HUES48 (cell line): ENCODE data around the gene ADAMTS6.

Experiments used
- H3K27ac ChIP-seq: one replicate; pipeline ENCODE4 v1.7.0; 2013; ENCODE audit warnings: low read depth, low read length, inconsistent platforms
- H3K27me3 ChIP-seq: 2 replicates; pipeline ENCODE4 v1.6.1; 2013; ENCODE audit warnings: mild to moderate bottlenecking, low read length; ENCODE audit not compliant: control insufficient read depth, insufficient read depth
- H3K36me3 ChIP-seq: 2 replicates; pipeline ENCODE4 v1.6.1; 2013; ENCODE audit warnings: low read length; ENCODE audit not compliant: control insufficient read depth, insufficient read depth
- H3K4me1 ChIP-seq: 2 replicates; pipeline ENCODE4 v1.6.1; 2013; ENCODE audit warnings: mild to moderate bottlenecking, low read length; ENCODE audit not compliant: control insufficient read depth, insufficient read depth
- H3K4me3 ChIP-seq: 2 replicates; pipeline ENCODE4 v1.5.1; 2013; ENCODE audit warnings: mild to moderate bottlenecking, low read depth, low read length
- H3K9ac ChIP-seq: 2 replicates; pipeline ENCODE4 v1.6.1; 2013; ENCODE audit warnings: mild to moderate bottlenecking, low read depth, low read length, moderate library complexity
- H3K9me3 ChIP-seq: 2 replicates; pipeline ENCODE4 v1.6.1; 2013; ENCODE audit warnings: low read length; ENCODE audit not compliant: control insufficient read depth, insufficient read depth

ADAMTS6 gene

GRCh38 chr5:65199993-65200675, 281.6 kb downstream of the ADAMTS6 start:
- no peaks in the 10 kb centered on the region for H3K27me3 ChIP-seq
- H3K9me3 ChIP-seq, result no peaks in the 10 kb centered on the region
- no peaks in the 10 kb centered on the region for H3K36me3 ChIP-seq
- no peak overlapping the region for H3K9ac ChIP-seq
- H3K4me1 ChIP-seq, result no peaks in the 10 kb centered on the region
- H3K27ac ChIP-seq, result no peak overlapping the region
- H3K4me3 ChIP-seq, result no peak overlapping the region

GRCh38 chr5:65198456-65199120, 283.1 kb downstream of the ADAMTS6 start:
- H3K27me3 ChIP-seq, result no peaks in the 10 kb centered on the region
- no peaks in the 10 kb centered on the region for H3K36me3 ChIP-seq
- H3K27ac ChIP-seq, result peak overlapping the region; percentile 5
- H3K4me3 ChIP-seq, result no peak overlapping the region
- H3K4me1 ChIP-seq, result no peaks in the 10 kb centered on the region
- no peak overlapping the region for H3K9ac ChIP-seq
- no peaks in the 10 kb centered on the region for H3K9me3 ChIP-seq

GRCh38 chr5:65197531-65198455, 283.9 kb downstream of the ADAMTS6 start:
- H3K9ac ChIP-seq, result no peak overlapping the region
- no peaks in the 10 kb centered on the region for H3K27me3 ChIP-seq
- no peaks in the 10 kb centered on the region for H3K36me3 ChIP-seq
- H3K27ac ChIP-seq, result no peak overlapping the region
- H3K9me3 ChIP-seq, result no peaks in the 10 kb centered on the region
- H3K4me3 ChIP-seq, result no peak overlapping the region
- H3K4me1 ChIP-seq, result no peaks in the 10 kb centered on the region

- Histone ChIP-seq H3K4me3 (no peak overlapping the region), H3K36me3 (no peaks in the 10 kb centered on the region), H3K9ac (no peak overlapping the region), H3K9me3 (no peaks in the 10 kb centered on the region), H3K27me3 (no peaks in the 10 kb centered on the region), H3K4me1 (no peaks in the 10 kb centered on the region), H3K27ac (no peak overlapping the region)
Measured at GRCh38 chr5:65194871-65195270, 286.8 kb downstream of the ADAMTS6 start.

GRCh38 chr5:65192331-65192730, 289.4 kb downstream of the ADAMTS6 start:
- Histone ChIP-seq H3K4me3 (no peak overlapping the region), H3K36me3 (no peaks in the 10 kb centered on the region), H3K9me3 (no peaks in the 10 kb centered on the region), H3K27me3 (no peaks in the 10 kb centered on the region), H3K27ac (no peak overlapping the region), H3K4me1 (no peaks in the 10 kb centered on the region), H3K9ac (no peak overlapping the region)

- H3K27me3 ChIP-seq, result no peaks in the 10 kb centered on the region
- H3K36me3 ChIP-seq, result no peaks in the 10 kb centered on the region
- H3K9me3 ChIP-seq, result no peaks in the 10 kb centered on the region
- no peak overlapping the region for H3K9ac ChIP-seq
- no peak overlapping the region for H3K4me3 ChIP-seq
- no peak overlapping the region for H3K27ac ChIP-seq
- H3K4me1 ChIP-seq, result no peaks in the 10 kb centered on the region
Measured at GRCh38 chr5:65191554-65192135, 290.1 kb downstream of the ADAMTS6 start.

- no peaks in the 10 kb centered on the region for H3K27me3 ChIP-seq
- H3K27ac ChIP-seq, result no peak overlapping the region
- H3K9ac ChIP-seq, result no peak overlapping the region
- H3K4me1 ChIP-seq, result no peaks in the 10 kb centered on the region
- no peaks in the 10 kb centered on the region for H3K9me3 ChIP-seq
- H3K4me3 ChIP-seq, result no peak overlapping the region
- H3K36me3 ChIP-seq, result no peaks in the 10 kb centered on the region
Measured at GRCh38 chr5:65190328-65191053, 291.2 kb downstream of the ADAMTS6 start.

GRCh38 chr5:65186646-65187227, 295.0 kb downstream of the ADAMTS6 start:
- no peak overlapping the region for H3K27ac ChIP-seq
- no peaks in the 10 kb centered on the region for H3K27me3 ChIP-seq
- H3K36me3 ChIP-seq, result no peaks in the 10 kb centered on the region
- H3K4me3 ChIP-seq, result no peak overlapping the region
- peaks cover 10% of the 10 kb centered on the region; the same call in 1 of the 2 replicates for H3K4me1 ChIP-seq
- H3K9me3 ChIP-seq, result no peaks in the 10 kb centered on the region
- no peak overlapping the region for H3K9ac ChIP-seq

- H3K4me1 ChIP-seq, result peaks cover 10% of the 10 kb centered on the region; the same call in 1 of the 2 replicates
- H3K27me3 ChIP-seq, result no peaks in the 10 kb centered on the region
- H3K36me3 ChIP-seq, result no peaks in the 10 kb centered on the region
- H3K4me3 ChIP-seq, result no peak overlapping the region
- no peak overlapping the region for H3K27ac ChIP-seq
- no peaks in the 10 kb centered on the region for H3K9me3 ChIP-seq
- H3K9ac ChIP-seq, result no peak overlapping the region
Measured at GRCh38 chr5:65185468-65185867, 296.3 kb downstream of the ADAMTS6 start.

- Histone ChIP-seq H3K27ac (no peak overlapping the region), H3K9me3 (no peaks in the 10 kb centered on the region), H3K36me3 (no peaks in the 10 kb centered on the region), H3K27me3 (no peaks in the 10 kb centered on the region), H3K9ac (no peak overlapping the region), H3K4me1 (peaks cover 10% of the 10 kb centered on the region; the same call in 1 of the 2 replicates), H3K4me3 (no peak overlapping the region)
Measured at GRCh38 chr5:65184780-65185179, 296.9 kb downstream of the ADAMTS6 start.
